ENCODE results near the gene FYN. TPM values are rescaled to one million over a fixed set of nuclear protein-coding genes. Genes with fewer than 3 reads are reported as not detected.

The FYN gene
- total RNA-seq, 1 donor: 106 TPM

DNA sequence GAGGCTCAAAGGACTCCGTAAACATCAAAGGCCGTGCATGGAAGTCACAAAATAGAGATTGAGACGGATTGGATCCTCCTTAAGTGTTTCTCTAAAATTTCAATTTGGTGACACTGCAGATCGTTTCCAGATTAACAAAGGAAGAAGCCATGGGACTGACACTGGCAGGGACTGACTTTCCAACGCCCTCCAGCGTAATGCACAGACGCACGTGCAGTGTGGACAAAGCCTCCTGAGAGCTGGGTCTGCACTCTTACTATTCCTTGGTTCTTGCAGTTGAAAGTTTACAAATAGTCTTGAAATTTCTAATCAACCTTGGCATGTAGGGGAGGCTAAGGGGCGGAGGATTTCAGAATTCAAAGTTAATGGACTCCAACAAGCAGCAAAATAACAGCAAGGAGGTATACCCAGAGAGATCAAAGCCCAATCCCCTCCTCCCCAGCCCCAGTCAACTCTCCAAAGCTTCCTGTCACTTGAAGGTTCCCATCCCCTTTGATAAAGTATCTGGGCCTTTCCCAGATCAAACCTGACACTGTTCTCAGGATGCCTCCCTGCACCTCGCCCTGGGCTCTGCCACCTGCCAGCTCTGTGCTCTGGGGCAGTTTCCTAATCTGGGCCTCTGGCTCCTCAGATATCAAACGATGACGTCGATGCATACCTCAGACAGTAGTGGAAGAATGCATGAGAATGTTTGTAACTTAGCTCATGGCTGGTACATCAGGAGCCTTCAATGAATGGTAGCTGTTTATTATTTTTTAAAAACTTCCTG is 161.1 kb downstream of the FYN start:
- Histone ChIP-seq H3K36me3 (ENCODE audit: insufficient read depth, low read length) (peaks cover 31% of the 10 kb centered on the region), H3K4me3 (ENCODE audit: insufficient read depth, low read length) (no peak overlapping the region), H3K9me3 (ENCODE audit: low read depth, low read length) (no peaks in the 10 kb centered on the region), H3K79me2 (ENCODE audit: insufficient read depth, low read length) (peaks cover 2% of the 10 kb centered on the region), H3K27me3 (ENCODE audit: insufficient read depth, low read length) (no peaks in the 10 kb centered on the region), H4K20me1 (ENCODE audit: insufficient read depth, low read length) (no peaks in the 10 kb centered on the region), H3K4me2 (ENCODE audit: insufficient read depth, low read length) (no peak overlapping the region), H3K27ac (ENCODE audit: low read depth, low read length) (peak overlapping the region; percentile 53), H3K4me1 (ENCODE audit: insufficient read depth, low read length) (peaks cover 7% of the 10 kb centered on the region), H2AFZ (ENCODE audit: low read length) (no peak overlapping the region)
- DNase-seq (ENCODE audit: insufficient read length, low spot score, missing footprints): no peak
- no peak for TF ChIP-seq CTCF (IDR thresholded peaks at IDR 0.05; ENCODE audit: extremely low read depth, low read depth, low read length)

GRCh38 chr6:111711476-111711875 is 161.8 kb downstream of the FYN start:
- DNase-seq (ENCODE audit: insufficient read length, low spot score, missing footprints): no peak
- Histone ChIP-seq H3K4me2 (ENCODE audit: insufficient read depth, low read length) (no peak overlapping the region), H3K9me3 (ENCODE audit: low read depth, low read length) (no peaks in the 10 kb centered on the region), H4K20me1 (ENCODE audit: insufficient read depth, low read length) (no peaks in the 10 kb centered on the region), H3K27ac (ENCODE audit: low read depth, low read length) (peak overlapping the region; percentile 37), H3K36me3 (ENCODE audit: insufficient read depth, low read length) (peaks cover 36% of the 10 kb centered on the region), H2AFZ (ENCODE audit: low read length) (no peak overlapping the region), H3K27me3 (ENCODE audit: insufficient read depth, low read length) (no peaks in the 10 kb centered on the region), H3K4me1 (ENCODE audit: insufficient read depth, low read length) (peaks cover 7% of the 10 kb centered on the region), H3K79me2 (ENCODE audit: insufficient read depth, low read length) (peaks cover 2% of the 10 kb centered on the region), H3K4me3 (ENCODE audit: insufficient read depth, low read length) (no peak overlapping the region)
- no peak for TF ChIP-seq CTCF (IDR thresholded peaks at IDR 0.05; ENCODE audit: extremely low read depth, low read depth, low read length)

DNA sequence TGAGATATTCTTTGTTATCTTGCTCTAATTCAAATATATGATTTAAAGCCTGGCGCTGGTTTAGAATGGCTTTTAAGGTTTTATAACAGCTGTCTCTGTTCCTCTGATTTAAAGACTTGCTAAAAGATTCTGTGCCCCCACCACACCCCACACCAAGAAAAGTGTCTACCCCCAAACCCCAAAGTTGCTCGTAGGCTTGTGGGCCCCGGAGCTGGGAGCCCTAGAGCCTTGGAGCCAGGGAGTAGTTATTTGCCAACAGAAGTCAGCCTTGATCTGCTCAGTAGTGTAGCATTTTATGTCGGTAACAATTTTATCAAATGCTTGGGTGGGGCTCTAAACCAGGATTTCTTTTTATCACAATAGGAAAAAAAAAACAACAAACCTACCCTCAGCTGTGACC is 162.3 kb downstream of the FYN start:
- H3K4me1 ChIP-seq (ENCODE audit: insufficient read depth, low read length): peaks cover 7% of the 10 kb centered on the region
- peaks cover 36% of the 10 kb centered on the region for H3K36me3 ChIP-seq (ENCODE audit: insufficient read depth, low read length)
- no peak overlapping the region for H2AFZ ChIP-seq (ENCODE audit: low read length)
- no peak for DNase-seq (ENCODE audit: insufficient read length, low spot score, missing footprints)
- no peak overlapping the region for H3K4me3 ChIP-seq (ENCODE audit: insufficient read depth, low read length)
- no peaks in the 10 kb centered on the region for H4K20me1 ChIP-seq (ENCODE audit: insufficient read depth, low read length)
- H3K27me3 ChIP-seq (ENCODE audit: insufficient read depth, low read length): no peaks in the 10 kb centered on the region
- H3K9me3 ChIP-seq (ENCODE audit: low read depth, low read length): no peaks in the 10 kb centered on the region
- no peak for TF ChIP-seq CTCF (IDR thresholded peaks at IDR 0.05; ENCODE audit: extremely low read depth, low read depth, low read length)
- peaks cover 2% of the 10 kb centered on the region for H3K79me2 ChIP-seq (ENCODE audit: insufficient read depth, low read length)
- no peak overlapping the region for H3K4me2 ChIP-seq (ENCODE audit: insufficient read depth, low read length)
- peak overlapping the region; percentile 37 for H3K27ac ChIP-seq (ENCODE audit: low read depth, low read length)

GRCh38 chr6:111710439-111710838 is 162.8 kb downstream of the FYN start:
- Histone ChIP-seq H2AFZ (ENCODE audit: low read length) (no peak overlapping the region), H3K27ac (ENCODE audit: low read depth, low read length) (peak overlapping the region; percentile 45), H3K36me3 (ENCODE audit: insufficient read depth, low read length) (peaks cover 35% of the 10 kb centered on the region), H3K4me1 (ENCODE audit: insufficient read depth, low read length) (peaks cover 7% of the 10 kb centered on the region), H3K9me3 (ENCODE audit: low read depth, low read length) (no peaks in the 10 kb centered on the region), H4K20me1 (ENCODE audit: insufficient read depth, low read length) (no peaks in the 10 kb centered on the region), H3K27me3 (ENCODE audit: insufficient read depth, low read length) (no peaks in the 10 kb centered on the region), H3K79me2 (ENCODE audit: insufficient read depth, low read length) (peaks cover 2% of the 10 kb centered on the region), H3K4me2 (ENCODE audit: insufficient read depth, low read length) (peak overlapping the region; percentile 49), H3K4me3 (ENCODE audit: insufficient read depth, low read length) (no peak overlapping the region)
- DNase-seq (ENCODE audit: insufficient read length, low spot score, missing footprints): no peak
- TF ChIP-seq CTCF (IDR thresholded peaks at IDR 0.05; ENCODE audit: extremely low read depth, low read depth, low read length): no peak
